ENCODE measurements around the gene SDCCAG8.

Gene SDCCAG8

GRCh38 chr1:243499711-243500110, 243.9 kb downstream of the SDCCAG8 start:
- DNase-seq: no peak

DNA sequence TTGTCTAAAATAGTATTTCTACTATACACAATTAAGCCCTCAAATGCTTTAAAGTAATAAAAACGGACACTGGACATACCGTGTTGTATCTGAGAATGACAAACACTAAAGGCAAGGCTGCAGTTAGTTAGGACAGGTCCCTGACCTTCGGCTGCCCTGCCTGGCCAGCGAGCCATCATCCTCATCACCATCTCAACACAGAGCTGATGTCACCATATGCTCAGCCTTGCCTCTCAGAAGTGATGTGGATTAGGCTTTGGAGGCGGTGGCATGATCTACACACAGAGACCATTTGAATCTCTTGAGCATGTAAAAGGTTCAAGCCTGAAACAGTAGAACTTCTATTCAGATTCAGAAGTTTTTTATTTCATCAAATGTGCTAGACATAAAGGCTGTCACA, 244.7 kb downstream of the SDCCAG8 start:
- DNase-seq: no peak

- peak in 5 of 51 donors; percentile 23 to 38 (median 29) for DNase-seq
These were observed 245.2 kb downstream of the SDCCAG8 start for GRCh38 chr1:243501002-243501401.

GRCh38 chr1:243503155-243503554, 247.3 kb downstream of the SDCCAG8 start:
- DNase-seq: no peak

DNA sequence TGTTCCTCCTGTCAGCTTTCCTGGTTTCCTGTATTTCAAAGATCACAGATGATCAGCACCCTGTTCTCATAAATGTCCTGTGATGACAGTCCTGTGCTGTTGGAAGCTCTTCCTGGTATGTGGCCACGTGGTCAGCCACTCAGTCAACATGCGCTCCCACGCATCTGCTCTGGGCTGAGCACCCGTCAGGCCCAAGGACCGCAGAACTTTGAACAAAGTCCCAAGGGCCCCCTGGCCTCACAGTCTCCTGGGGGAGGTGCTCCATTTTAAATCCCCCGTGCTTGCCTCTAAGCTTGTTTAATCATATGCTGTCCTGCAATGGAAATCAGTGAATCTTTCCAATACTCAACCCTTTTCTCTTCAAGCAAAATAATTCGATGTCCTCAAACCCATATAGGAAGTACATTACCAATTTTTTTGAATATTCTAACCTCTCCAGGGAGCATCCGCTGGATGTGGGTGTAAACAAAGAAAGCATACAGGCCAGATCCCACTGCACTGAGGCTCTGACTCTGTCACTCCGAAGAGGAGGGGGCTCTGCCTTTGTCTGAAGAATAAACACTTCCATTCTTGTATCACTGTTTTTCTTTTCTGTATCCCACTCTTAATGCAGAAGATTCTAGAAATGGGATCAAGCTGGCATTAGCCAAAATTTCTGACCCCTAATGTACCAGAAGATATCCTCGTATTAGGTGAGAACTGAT, 250.3 kb downstream of the SDCCAG8 start:
- DNase-seq: peak in 9 of 51 donors; percentile 11 to 45 (median 31)

DNA sequence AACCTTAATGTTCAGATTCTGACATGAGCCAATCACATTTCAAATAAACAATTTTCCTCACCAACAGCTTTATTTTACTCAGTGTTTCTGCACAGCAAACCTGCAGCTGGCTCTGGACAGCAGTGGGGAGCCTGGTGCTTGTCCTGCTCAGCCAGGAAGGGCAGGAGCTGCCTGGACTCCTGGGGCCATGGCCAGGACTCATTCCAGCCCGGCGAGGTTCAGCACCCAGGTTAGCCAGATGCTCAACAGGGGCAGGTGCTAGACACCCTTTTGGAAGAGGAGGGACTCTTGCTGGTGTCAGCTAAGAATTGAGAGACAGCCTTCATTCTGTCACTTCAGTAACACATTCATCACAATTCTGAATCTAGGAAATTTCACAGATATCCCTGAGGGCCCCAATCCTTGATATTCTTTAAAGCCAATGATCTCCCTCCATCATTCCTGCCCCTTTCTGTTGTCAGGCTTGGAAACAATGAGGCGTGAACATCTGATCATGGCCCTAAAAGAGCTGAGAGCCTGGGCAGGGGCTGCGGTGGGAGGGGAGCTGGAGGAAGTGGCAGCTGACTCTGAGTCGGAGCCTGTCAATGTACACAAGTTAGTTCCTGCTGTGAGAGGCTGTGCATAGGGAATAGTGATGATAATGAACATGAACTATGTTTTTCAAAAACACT, 251.3 kb downstream of the SDCCAG8 start:
- DNase-seq: peak in 8 of 51 donors; percentile 19 to 65 (median 34)

- peak in 2 of 51 donors; percentile 55 to 69 for DNase-seq
These were observed 251.9 kb downstream of the SDCCAG8 start for GRCh38 chr1:243507672-243508302.

- peak in 4 of 51 donors; percentile 30 to 69 (median 41) for DNase-seq
These were observed 252.5 kb downstream of the SDCCAG8 start for GRCh38 chr1:243508303-243508713.

GRCh38 chr1:243508943-243509342, 253.1 kb downstream of the SDCCAG8 start:
- DNase-seq: no peak

GRCh38 chr1:243510928-243511327, 255.1 kb downstream of the SDCCAG8 start:
- no peak for DNase-seq

DNA sequence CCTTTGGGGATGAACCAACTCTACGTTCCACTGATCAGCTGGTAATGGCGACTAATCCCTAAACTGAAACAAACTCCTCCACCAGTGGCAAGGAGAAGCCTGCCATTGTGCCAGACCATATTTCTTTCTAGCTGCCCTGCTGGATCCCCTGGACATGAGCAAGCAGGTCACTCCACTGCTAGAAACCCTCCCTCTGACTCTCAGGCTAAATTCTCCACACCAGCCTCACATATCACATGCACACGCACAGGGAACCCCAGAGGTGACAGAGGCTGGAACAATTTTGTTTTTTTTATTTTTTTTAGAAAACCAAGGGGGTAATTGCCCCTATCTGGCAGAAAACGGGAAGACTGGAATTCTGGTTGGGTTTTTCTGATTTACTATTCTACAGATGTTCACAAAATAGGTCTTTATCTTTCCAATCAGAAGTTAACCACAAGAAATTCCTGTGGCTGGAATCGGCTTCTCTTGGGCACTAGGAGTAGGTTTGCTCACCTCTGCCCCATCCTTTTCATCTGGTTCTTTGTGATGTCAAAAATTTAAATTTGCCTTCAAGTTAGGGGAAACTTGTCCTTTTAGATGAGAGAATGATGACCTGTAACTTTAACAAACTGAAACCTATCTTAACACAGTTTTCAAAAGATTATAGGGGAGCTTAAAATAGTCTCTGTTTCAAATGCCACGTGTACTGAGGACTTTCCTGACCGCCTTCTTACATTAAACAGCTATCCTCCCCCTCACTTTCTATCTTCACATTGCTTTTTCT, 258.1 kb downstream of the SDCCAG8 start:
- DNase-seq: no peak

- no peak for DNase-seq
These were observed 259.1 kb downstream of the SDCCAG8 start for GRCh38 chr1:243514927-243515326.

DNA sequence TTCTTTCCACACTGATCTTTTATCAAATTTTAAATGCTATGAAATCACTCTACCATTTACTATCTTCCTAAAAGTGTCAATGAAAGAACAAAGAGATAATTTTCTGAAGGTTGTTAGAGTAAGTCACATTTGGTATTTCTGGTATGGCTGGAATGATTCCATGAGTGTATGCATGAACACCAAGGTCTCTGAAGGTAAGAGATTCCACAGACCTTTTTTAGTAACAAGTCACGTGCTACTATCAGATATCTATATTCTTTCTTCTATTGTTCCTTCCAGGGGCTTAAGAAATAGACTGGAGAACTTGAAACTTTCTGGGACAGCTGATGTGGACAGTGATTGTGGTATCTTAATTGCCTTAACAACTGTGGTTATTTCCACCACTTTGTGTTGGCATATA, 265.0 kb downstream of the SDCCAG8 start:
- no peak for DNase-seq

DNA sequence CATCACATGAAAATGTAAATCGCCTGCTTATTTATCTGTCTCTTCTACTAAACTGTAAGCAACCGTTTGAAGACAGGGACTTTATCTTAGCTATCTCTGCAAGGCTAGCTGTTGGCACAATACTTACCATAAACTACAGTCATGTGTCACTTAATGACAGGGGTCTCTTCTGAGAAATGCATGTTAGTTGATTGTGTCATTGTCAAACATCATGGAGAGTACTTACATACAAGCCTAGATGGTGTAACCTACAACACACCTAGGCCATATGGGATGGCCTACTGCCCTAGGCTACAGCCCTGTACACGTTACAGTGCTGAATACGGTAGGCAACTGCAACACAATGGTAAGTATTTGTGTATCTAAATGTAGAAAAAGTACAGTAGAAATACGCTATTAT, 267.9 kb downstream of the SDCCAG8 start:
- no peak for DNase-seq

DNA sequence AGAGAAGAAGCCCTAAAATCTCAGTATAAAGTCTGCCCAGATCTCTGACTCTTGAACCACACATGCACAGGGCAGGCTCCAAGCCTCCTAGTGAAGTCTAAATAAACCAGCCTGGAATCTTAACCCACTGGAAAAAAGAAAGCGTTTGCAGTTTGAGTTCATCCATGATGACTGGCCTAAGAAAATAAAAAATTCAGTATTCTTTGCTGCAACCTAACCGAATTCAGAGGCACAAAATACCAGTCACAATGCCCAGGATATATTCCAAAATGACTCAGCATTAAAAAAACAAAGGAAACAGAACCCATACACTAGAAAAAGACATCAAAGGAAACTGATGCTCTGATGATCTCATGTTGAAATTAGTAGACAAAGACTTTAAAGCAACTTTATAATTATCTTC, 269.2 kb downstream of the SDCCAG8 start:
- no peak for DNase-seq

GRCh38 chr1:243526180-243526579, 270.3 kb downstream of the SDCCAG8 start:
- DNase-seq: peak in 1 of 51 donors; percentile 8

- DNase-seq: no peak
These were observed 272.7 kb downstream of the SDCCAG8 start for GRCh38 chr1:243528459-243529121.

DNA sequence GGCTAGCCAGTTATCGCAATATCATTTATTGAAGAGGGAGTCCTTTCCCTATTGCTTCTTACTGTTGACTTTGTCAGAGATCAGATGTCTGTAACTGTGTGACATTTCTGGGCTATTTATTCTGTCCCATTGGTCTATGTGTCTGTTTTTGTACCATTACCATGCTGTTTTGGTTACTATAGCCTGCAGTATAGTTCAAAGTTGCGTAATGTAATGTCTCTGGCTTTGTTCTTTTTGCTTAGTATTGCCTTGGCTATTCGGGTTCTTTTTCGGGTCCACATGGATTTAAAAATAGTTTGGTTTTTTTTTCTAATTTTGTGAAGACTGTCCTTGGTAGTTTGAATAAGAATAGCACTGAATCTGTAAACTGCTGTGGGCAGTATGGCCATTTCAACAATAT, 273.7 kb downstream of the SDCCAG8 start:
- no peak for DNase-seq

GRCh38 chr1:243535014-243535413, 279.2 kb downstream of the SDCCAG8 start:
- no peak for DNase-seq

DNA sequence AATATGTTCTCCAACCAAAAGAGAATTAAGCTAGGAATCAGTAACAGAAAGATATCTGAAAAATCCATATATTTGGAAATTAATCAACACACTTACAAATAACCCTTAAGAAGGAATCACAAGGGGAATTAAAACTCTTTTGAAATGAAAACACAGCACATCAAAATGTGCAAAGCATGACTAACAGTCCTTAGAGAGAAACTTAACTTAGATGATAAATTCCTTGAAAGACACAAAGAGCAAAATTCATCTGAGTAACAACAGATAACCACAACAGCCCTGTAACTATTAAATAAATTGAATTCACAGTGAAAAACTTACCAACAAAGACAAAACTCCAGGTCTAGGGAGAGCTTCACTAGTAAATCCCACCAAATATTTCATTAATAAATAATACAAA, 283.8 kb downstream of the SDCCAG8 start:
- no peak for DNase-seq

DNA sequence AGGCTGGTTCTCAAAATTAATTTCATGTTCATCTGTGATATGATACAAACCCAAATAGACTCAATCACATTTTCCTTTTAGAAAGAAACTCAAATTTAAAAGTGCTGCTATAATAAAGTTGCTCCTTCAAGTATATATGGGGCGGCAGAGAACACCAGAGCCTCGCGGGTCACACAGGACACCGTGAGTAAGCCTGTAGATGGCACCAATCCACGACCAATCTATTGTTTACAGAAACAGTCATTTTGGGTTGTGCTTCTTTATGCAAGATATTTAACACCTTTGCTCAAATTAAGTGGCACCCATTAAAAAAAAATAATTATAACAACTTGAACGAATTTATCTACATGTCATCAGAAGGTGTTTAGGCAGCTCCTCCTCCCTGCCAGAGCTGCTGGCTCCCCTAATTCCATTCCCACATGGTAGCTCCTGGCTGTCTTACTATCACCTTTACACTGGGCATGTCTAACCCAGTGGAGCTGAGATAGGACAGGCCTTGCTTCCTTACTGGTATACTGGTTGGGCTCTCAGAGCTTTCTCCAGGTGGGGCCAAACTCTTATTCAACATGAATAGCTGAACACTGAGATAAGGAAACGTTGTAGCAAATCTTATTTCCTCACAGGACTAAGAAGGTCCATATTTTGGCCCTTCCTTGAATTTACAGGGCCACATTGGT, 287.0 kb downstream of the SDCCAG8 start:
- no peak for DNase-seq
